ENCODE data around the gene SIK3.

DNA sequence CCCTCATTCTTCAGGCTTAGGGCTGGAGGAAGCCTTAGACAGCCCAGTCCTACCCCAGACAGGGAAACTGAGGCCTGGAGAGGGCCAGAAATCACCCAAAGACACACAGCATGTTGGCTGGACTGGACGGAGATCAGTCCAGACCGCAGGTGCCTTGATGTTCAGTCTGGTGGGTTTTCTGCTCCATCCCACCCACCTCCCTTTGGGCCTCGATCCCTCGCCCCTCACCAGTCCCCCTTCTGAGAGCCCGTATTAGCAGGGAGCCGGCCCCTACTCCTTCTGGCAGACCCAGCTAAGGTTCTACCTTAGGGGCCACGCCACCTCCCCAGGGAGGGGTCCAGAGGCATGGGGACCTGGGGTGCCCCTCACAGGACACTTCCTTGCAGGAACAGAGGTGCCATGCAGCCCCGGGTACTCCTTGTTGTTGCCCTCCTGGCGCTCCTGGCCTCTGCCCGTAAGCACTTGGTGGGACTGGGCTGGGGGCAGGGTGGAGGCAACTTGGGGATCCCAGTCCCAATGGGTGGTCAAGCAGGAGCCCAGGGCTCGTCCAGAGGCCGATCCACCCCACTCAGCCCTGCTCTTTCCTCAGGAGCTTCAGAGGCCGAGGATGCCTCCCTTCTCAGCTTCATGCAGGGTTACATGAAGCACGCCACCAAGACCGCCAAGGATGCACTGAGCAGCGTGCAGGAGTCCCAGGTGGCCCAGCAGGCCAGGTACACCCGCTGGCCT lies 267.9 kb downstream of the SIK3 start:
- TF ChIP-seq, protein P1, sequence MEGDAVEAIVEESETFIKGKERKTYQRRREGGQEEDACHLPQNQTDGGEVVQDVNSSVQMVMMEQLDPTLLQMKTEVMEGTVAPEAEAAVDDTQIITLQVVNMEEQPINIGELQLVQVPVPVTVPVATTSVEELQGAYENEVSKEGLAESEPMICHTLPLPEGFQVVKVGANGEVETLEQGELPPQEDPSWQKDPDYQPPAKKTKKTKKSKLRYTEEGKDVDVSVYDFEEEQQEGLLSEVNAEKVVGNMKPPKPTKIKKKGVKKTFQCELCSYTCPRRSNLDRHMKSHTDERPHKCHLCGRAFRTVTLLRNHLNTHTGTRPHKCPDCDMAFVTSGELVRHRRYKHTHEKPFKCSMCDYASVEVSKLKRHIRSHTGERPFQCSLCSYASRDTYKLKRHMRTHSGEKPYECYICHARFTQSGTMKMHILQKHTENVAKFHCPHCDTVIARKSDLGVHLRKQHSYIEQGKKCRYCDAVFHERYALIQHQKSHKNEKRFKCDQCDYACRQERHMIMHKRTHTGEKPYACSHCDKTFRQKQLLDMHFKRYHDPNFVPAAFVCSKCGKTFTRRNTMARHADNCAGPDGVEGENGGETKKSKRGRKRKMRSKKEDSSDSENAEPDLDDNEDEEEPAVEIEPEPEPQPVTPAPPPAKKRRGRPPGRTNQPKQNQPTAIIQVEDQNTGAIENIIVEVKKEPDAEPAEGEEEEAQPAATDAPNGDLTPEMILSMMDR (IDR thresholded peaks at IDR 0.05; ENCODE audit: insufficient read depth, low read length): no peak
- TF ChIP-seq, protein P2, sequence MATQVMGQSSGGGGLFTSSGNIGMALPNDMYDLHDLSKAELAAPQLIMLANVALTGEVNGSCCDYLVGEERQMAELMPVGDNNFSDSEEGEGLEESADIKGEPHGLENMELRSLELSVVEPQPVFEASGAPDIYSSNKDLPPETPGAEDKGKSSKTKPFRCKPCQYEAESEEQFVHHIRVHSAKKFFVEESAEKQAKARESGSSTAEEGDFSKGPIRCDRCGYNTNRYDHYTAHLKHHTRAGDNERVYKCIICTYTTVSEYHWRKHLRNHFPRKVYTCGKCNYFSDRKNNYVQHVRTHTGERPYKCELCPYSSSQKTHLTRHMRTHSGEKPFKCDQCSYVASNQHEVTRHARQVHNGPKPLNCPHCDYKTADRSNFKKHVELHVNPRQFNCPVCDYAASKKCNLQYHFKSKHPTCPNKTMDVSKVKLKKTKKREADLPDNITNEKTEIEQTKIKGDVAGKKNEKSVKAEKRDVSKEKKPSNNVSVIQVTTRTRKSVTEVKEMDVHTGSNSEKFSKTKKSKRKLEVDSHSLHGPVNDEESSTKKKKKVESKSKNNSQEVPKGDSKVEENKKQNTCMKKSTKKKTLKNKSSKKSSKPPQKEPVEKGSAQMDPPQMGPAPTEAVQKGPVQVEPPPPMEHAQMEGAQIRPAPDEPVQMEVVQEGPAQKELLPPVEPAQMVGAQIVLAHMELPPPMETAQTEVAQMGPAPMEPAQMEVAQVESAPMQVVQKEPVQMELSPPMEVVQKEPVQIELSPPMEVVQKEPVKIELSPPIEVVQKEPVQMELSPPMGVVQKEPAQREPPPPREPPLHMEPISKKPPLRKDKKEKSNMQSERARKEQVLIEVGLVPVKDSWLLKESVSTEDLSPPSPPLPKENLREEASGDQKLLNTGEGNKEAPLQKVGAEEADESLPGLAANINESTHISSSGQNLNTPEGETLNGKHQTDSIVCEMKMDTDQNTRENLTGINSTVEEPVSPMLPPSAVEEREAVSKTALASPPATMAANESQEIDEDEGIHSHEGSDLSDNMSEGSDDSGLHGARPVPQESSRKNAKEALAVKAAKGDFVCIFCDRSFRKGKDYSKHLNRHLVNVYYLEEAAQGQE (IDR thresholded peaks at IDR 0.05; ENCODE audit: insufficient replicate concordance, low read depth): no peak

Measured in HL-60 (cell line).